ENCODE measurements around the gene PIK3R2. TPM values are rescaled to one million over a fixed set of nuclear protein-coding genes. Genes with fewer than 3 reads are reported as not detected.

Gene PIK3R2
- total RNA-seq, 1 experiment from 2014 or later = 42.8 TPM

DNA sequence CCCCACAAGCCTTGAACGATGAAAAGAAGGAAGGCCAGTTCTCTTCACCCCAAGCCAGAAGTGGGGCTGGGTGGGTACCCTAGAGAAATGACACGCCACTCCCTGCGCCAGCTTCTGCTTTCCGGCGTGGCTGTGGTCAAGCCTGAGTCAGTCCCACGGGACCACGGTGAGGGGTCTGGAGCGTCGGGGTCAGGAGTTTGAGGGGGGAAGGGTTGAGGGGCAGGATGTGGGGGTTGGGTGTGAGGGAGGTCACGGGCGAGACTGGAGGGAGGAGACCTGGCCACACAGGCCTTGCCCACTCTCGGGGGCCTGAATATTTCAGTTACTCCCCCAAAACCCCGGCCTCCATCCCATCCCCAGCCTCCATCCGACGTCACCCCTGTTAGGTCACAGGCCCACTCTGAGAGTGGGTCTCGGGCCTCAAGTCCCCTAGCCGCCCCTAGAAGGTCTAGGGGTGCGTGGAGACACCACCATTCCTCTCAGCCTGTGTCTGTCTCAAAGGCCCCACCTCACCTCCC lies 20.1 kb downstream of the PIK3R2 start:
- Mint-ChIP-seq H3K27me3 (ENCODE audit: low read depth) (peaks cover 17% of the 10 kb centered on the region), H3K27ac (no peak overlapping the region; a peak in 1 of 7 replicates), H3K9me3 (no peaks in the 10 kb centered on the region), H3K4me1 (peaks cover 9 to 18% of the 10 kb centered on the region in 2 experiments), H3K4me3 (peak overlapping the region in 1 of 2 experiments; percentile 85; a peak in 2 of 5 replicates), H3K36me3 (ENCODE audit: insufficient read depth in 1 of 3, low read depth in 3 of 3) (peaks cover 10 to 39% (median 33%) of the 10 kb centered on the region in 3 experiments)
- no peak for DNase-seq
- H3K79me2 ChIP-seq (ENCODE audit: insufficient read depth, low read length) = no peaks in the 10 kb centered on the region
- no peak overlapping the region for H2BK15ac ChIP-seq (ENCODE audit: low read depth, low read length)
- H3K4ac ChIP-seq (ENCODE audit: low read depth, low read length) = no peak overlapping the region
- no peak overlapping the region for H2BK120ac ChIP-seq (ENCODE audit: low read depth, low read length, poor library complexity, severe bottlenecking)
- H3K9ac ChIP-seq (ENCODE audit: extremely low read depth, insufficient read length, low read length) = no peak overlapping the region
- no peak overlapping the region for H3K56ac ChIP-seq (ENCODE audit: insufficient read length, low read depth, low read length)
- WGBS (ENCODE audit: extremely low coverage, insufficient read length, low lambda C conversion rate) = no CpG with 5 or more reads among the region's 18 CpGs
- H2BK5ac ChIP-seq (ENCODE audit: insufficient read length, low read length) = no peak overlapping the region
- no peaks in the 10 kb centered on the region; the same call in 1 of the 2 replicates for H3K4me1 ChIP-seq (ENCODE audit: insufficient read depth, low read length)
- H3K9me3 ChIP-seq (ENCODE audit: control insufficient read depth, low read depth, low read length) = no peaks in the 10 kb centered on the region
- H3K14ac ChIP-seq (ENCODE audit: insufficient read depth, low read length) = no peak overlapping the region
- no peaks in the 10 kb centered on the region for H3K79me1 ChIP-seq (ENCODE audit: insufficient read depth, low read depth, low read length, poor library complexity, severe bottlenecking)
- no peaks in the 10 kb centered on the region for H3K27me3 ChIP-seq (ENCODE audit: insufficient read depth, low read length)
- H4K20me1 ChIP-seq (ENCODE audit: control insufficient read depth, insufficient read depth, insufficient read length) = no peaks in the 10 kb centered on the region
- no peak overlapping the region for H2AFZ ChIP-seq (ENCODE audit: low read length)
- no peak overlapping the region for H4K8ac ChIP-seq (replicated peaks; ENCODE audit: insufficient read length, low read depth, low read length)
- H2AK5ac ChIP-seq (ENCODE audit: insufficient read length, low read length) = no peak overlapping the region
- H2BK12ac ChIP-seq (ENCODE audit: insufficient read length, low read depth, low read length) = no peak overlapping the region
- peak overlapping the region; percentile 71 for H3K4me2 ChIP-seq (ENCODE audit: insufficient read depth, insufficient read length, low read length)
- TF ChIP-seq, protein P1, sequence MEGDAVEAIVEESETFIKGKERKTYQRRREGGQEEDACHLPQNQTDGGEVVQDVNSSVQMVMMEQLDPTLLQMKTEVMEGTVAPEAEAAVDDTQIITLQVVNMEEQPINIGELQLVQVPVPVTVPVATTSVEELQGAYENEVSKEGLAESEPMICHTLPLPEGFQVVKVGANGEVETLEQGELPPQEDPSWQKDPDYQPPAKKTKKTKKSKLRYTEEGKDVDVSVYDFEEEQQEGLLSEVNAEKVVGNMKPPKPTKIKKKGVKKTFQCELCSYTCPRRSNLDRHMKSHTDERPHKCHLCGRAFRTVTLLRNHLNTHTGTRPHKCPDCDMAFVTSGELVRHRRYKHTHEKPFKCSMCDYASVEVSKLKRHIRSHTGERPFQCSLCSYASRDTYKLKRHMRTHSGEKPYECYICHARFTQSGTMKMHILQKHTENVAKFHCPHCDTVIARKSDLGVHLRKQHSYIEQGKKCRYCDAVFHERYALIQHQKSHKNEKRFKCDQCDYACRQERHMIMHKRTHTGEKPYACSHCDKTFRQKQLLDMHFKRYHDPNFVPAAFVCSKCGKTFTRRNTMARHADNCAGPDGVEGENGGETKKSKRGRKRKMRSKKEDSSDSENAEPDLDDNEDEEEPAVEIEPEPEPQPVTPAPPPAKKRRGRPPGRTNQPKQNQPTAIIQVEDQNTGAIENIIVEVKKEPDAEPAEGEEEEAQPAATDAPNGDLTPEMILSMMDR (conservative IDR thresholded peaks at IDR 0.05) = no peak
- H2BK20ac ChIP-seq (ENCODE audit: low read depth, low read length, poor library complexity, severe bottlenecking) = no peak overlapping the region
- H3T11ph ChIP-seq (ENCODE audit: low read length) = no peak overlapping the region
- H4K91ac ChIP-seq (ENCODE audit: insufficient read length, low read depth, low read length) = no peak overlapping the region
- peak overlapping the region; percentile 63 for H3K18ac ChIP-seq (ENCODE audit: insufficient read length, low read depth, low read length)
- no peak overlapping the region for H4K5ac ChIP-seq (ENCODE audit: insufficient read length, low read depth, low read length)
- H3K23me2 ChIP-seq (ENCODE audit: insufficient read length, low read depth, low read length, poor library complexity, severe bottlenecking) = peaks cover 10% of the 10 kb centered on the region
- no peak overlapping the region for H3K27ac ChIP-seq (ENCODE audit: insufficient read length, low read depth, low read length)
- H3K23ac ChIP-seq (ENCODE audit: insufficient read length, low read depth, low read length) = no peak overlapping the region

Measured in H9 (cell line).